Body of pancreas (tissue), 4 donors: ENCODE measurements around the gene TAS2R20. TPM values are rescaled to one million over a fixed set of nuclear protein-coding genes. Genes with fewer than 3 reads are reported as not detected.

Experiments used
- ATAC-seq: fragments of 150-250 bp; one replicate; pipeline ENCODE4 v1.9.1; 2016
- DNase-seq, 4 donors: peaks; one replicate each; pipeline ENCODE4 v3.0.0-alpha.2; 2019
- H3K27ac ChIP-seq, 4 donors: fragments of 200-600 bp; sonication (generic); 1 replicate in 3 of 4; 2 replicates in 1 of 4; pipeline versions ENCODE4 v1.5.1 to v1.6.1; 2016 to 2019; ENCODE audit warnings: mild to moderate bottlenecking in 1 of 4, mixed read lengths in 1 of 4, moderate library complexity in 1 of 4
- H3K27me3 ChIP-seq, 2 donors: fragments of 200-600 bp; sonication (generic); one replicate each; pipeline ENCODE4 v1.6.0; 2016; ENCODE audit warnings: mild to moderate bottlenecking in 1 of 2
- H3K36me3 ChIP-seq, 2 donors: fragments of 200-600 bp; sonication (generic); replicated peaks in 1 of 2; 2 replicates each; pipeline ENCODE4 v1.5.1; 2016; ENCODE audit warnings: low read depth in 2 of 2; ENCODE audit not compliant: insufficient read depth in 1 of 2
- H3K4me1 ChIP-seq: fragments of 200-600 bp; sonication (generic); one replicate; pipeline ENCODE4 v1.6.0; 2016
- H3K4me3 ChIP-seq, 2 donors: fragments of 200-600 bp; sonication (generic); 1 replicate in 1 of 2; 2 replicates in 1 of 2; pipeline ENCODE4 v1.5.1; 2016 to 2019
- H3K9me3 ChIP-seq, 3 donors: fragments of 200-600 bp; sonication (generic); 1 replicate in 2 of 3; 2 replicates in 1 of 3; pipeline ENCODE4 v1.5.1; 2016
- POLR2A ChIP-seq, 3 donors: fragments of 450-650 bp; IDR thresholded peaks; one replicate each; pipeline ENCODE4 v1.6.1; 2016; ENCODE audit warnings: antibody characterized with exemption in 3 of 3, mild to moderate bottlenecking in 2 of 3
- WGBS, 2 donors: methylation state at CpG; one replicate each; pipeline ENCODE4 v1.1.5; 2017; 5-methylcytosine and 5-hydroxymethylcytosine counted together
- intact Hi-C: fragments of 100-400 bp; cut with DNase I; formaldehyde crosslinking; loops from one replicate; pipeline ENCODE4 v1.15.1; 2023
- total RNA-seq, 2 donors: library from RNA; depleted of rRNA; stranded (reverse); fragments of >200 nt; gene quantifications; one replicate each; pipeline ENCODE4 v1.1.0, GENCODE V29; 2016
- TF ChIP-seq, protein P1 (sequence below), 7 experiments: fragments of 450-650 bp in 4 of 7; fragments of 200-600 bp in 3 of 7; sonication (generic) in 3 of 7; IDR thresholded peaks; one replicate each; pipeline ENCODE4 v1.5.1; 2016 to 2019; ENCODE audit warnings: antibody characterized with exemption in 7 of 7

The TAS2R20 gene
- total RNA-seq, 2 donors from 2014 or later = 2.6 to 7.5 TPM

DNA sequence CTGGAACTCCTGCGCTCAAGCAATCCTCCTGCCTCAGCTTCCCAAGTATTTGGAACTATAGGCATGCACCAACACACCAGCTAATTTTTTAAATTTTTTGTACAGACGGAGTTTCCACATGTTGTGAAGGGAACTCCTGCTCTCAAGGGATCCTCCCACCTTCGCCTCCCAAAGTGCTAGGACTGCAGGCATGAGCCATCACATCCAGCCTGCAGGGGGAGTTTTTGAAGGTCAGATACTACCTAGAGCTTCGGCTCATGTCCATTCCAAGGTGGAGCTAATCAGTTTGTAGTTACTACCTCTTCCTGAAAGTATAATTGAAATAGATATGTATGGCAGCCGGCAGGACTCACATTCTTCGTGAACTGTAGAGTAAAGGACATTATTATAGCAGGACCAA, 28.0 kb upstream of the TAS2R20 start:
- Histone ChIP-seq H3K4me3 (no peak overlapping the region), H3K9me3 (no peaks in the 10 kb centered on the region), H3K36me3 (no peaks in the 10 kb centered on the region), H3K4me1 (no peaks in the 10 kb centered on the region), H3K27me3 (no peaks in the 10 kb centered on the region), H3K27ac (no peak overlapping the region)
- 93 to 99% methylated on average over 6 of the region's 6 CpGs for WGBS, 2 donors
- no peak for DNase-seq
- ATAC-seq = no peak
- intact Hi-C loops = no loop called here
- TF ChIP-seq, protein P1, sequence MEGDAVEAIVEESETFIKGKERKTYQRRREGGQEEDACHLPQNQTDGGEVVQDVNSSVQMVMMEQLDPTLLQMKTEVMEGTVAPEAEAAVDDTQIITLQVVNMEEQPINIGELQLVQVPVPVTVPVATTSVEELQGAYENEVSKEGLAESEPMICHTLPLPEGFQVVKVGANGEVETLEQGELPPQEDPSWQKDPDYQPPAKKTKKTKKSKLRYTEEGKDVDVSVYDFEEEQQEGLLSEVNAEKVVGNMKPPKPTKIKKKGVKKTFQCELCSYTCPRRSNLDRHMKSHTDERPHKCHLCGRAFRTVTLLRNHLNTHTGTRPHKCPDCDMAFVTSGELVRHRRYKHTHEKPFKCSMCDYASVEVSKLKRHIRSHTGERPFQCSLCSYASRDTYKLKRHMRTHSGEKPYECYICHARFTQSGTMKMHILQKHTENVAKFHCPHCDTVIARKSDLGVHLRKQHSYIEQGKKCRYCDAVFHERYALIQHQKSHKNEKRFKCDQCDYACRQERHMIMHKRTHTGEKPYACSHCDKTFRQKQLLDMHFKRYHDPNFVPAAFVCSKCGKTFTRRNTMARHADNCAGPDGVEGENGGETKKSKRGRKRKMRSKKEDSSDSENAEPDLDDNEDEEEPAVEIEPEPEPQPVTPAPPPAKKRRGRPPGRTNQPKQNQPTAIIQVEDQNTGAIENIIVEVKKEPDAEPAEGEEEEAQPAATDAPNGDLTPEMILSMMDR (IDR thresholded peaks at IDR 0.05) = no peak
- TF ChIP-seq POLR2A (IDR thresholded peaks at IDR 0.05) = no peak

DNA sequence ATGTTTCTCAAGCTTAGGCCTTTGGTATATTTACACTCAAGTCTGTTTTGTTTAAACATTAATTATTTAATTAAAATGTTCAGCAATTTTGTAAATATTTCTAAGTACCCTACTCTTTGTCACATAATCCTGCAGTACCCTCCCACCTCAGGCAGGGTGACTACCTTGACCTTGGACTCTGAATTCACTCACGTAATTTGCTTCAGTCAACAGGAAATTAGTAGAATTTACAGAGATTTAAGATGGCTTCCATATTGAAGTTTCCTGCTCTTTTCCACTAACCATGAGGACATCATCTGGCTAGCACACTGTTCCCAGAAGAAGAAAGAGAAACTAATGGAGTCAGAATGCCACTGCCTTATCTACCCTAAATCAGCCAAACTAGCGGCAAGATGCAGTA, 25.3 kb upstream of the TAS2R20 start:
- Histone ChIP-seq H3K9me3 (no peaks in the 10 kb centered on the region), H3K27me3 (no peaks in the 10 kb centered on the region), H3K27ac (no peak overlapping the region), H3K4me3 (no peak overlapping the region), H3K36me3 (no peaks in the 10 kb centered on the region), H3K4me1 (no peaks in the 10 kb centered on the region)
- ATAC-seq = no peak
- 65 to 72% methylated on average over 2 of the region's 2 CpGs for WGBS, 2 donors
- DNase-seq = no peak
- intact Hi-C loops = no loop called here
- TF ChIP-seq, protein P1 (IDR thresholded peaks at IDR 0.05) = peak in 1 of 7 experiments; percentile 2
- TF ChIP-seq POLR2A (IDR thresholded peaks at IDR 0.05) = no peak

DNA sequence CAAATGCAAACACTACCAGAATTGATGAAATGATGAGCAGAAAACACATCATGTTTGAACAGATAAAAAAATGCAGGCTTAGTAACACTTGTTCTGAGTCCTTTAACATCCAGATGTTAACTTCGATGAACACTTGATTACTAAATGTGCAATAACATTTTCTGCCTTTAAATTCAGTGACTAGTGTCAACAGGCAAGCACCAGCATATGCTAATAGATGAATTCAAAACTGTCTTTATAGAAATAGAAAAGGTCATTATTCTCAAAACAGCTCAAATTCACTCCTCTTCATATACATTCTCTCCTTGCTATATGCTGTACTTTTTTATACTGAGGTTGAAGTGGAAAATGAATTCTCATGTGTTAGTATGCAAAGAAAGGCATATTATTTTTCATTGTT, 24.4 kb upstream of the TAS2R20 start, which contains the start of gene TAS2R19:
Gene TAS2R19 (minus strand): TSS at position 101 of the 400 bp plus-strand sequence. CDS start 49 bp downstream, at position 52.
- Histone ChIP-seq H3K27me3 (no peaks in the 10 kb centered on the region), H3K9me3 (no peaks in the 10 kb centered on the region), H3K27ac (no peak within 1 kb of the TSS), H3K4me1 (no peaks in the 10 kb centered on the region), H3K36me3 (no peaks in the 10 kb centered on the region), H3K4me3 (no peak within 1 kb of the TSS)
- 89 to 92% methylated on average over 1 of the region's 1 CpG for WGBS, 2 donors
- no peak for TF ChIP-seq POLR2A (IDR thresholded peaks at IDR 0.05)
- TF ChIP-seq, protein P1 (IDR thresholded peaks at IDR 0.05) = no peak
- DNase-seq (no peak), ATAC-seq (no peak)
- intact Hi-C loops = no loop called here

DNA sequence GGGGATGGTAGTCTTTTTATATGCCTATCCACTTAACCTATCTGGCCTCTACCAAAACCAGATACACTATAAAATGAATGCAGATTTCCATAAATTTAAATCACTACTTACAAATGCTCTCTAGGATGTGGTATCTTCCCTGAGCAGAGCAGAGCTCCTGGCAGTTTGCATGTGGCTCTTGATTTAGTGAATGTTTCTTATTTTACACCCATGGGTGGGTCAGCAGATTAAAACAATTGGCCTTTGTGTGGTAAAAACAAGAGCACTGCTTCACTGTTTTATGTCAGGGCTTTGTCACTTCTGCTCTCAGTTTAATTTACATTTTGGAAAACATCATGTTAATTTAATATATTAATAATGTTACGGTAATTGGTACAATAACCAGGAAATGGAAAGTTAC, 18.8 kb upstream of the TAS2R20 start:
- ATAC-seq = no peak

More for the DNA sequence above, 18.8 kb upstream of the TAS2R20 start:
- DNase-seq = no peak
- TF ChIP-seq POLR2A (IDR thresholded peaks at IDR 0.05) = no peak
- TF ChIP-seq, protein P1 (IDR thresholded peaks at IDR 0.05) = no peak
- 95 to 100% methylated on average over 1 of the region's 1 CpG for WGBS, 2 donors
- intact Hi-C loops = no loop called here
- Histone ChIP-seq H3K4me3 (no peak overlapping the region), H3K27me3 (no peaks in the 10 kb centered on the region), H3K4me1 (no peaks in the 10 kb centered on the region), H3K27ac (no peak overlapping the region), H3K9me3 (no peaks in the 10 kb centered on the region), H3K36me3 (no peaks in the 10 kb centered on the region)
